HepG2 (cell line): ENCODE measurements around the gene ATP11A. TPM values are rescaled to one million over a fixed set of nuclear protein-coding genes. Genes with fewer than 3 reads are reported as not detected.

Source experiments
- CREB1 ChIP-seq, 2 experiments: fragments of 450-650 bp in 1 of 2; IDR thresholded peaks; 2 replicates each; pipeline ENCODE4 v1.6.1; 2016 to 2017; ENCODE audit warnings: control low read depth in 1 of 2, mild to moderate bottlenecking in 1 of 2, missing compliant biosample characterization in 1 of 2, missing genetic modification characterization in 1 of 2
- CREB3 ChIP-seq: sonication (generic); formaldehyde crosslinking; IDR thresholded peaks from 2 replicates; pipeline ENCODE4 v1.5.0; 2020; ENCODE audit warnings: missing genetic modification reagents
- ELF4 ChIP-seq: sonication (generic); formaldehyde crosslinking; IDR thresholded peaks from 2 replicates; pipeline ENCODE4 v1.5.0; 2020; ENCODE audit warnings: missing genetic modification reagents, mild to moderate bottlenecking, moderate library complexity, borderline replicate concordance
- FOXC1 ChIP-seq: sonication (generic); formaldehyde crosslinking; IDR thresholded peaks from 2 replicates; pipeline ENCODE4 v1.8.0; 2022; ENCODE audit warnings: mild to moderate bottlenecking, missing genetic modification reagents, borderline replicate concordance
- FOXM1 ChIP-seq: sonication (generic); formaldehyde crosslinking; IDR thresholded peaks from 2 replicates; pipeline ENCODE4 v1.5.0; 2020; ENCODE audit warnings: missing genetic modification reagents
- IRX3 ChIP-seq: sonication (generic); formaldehyde crosslinking; IDR thresholded peaks from 2 replicates; pipeline ENCODE4 v1.8.1; 2023; ENCODE audit warnings: mild to moderate bottlenecking, low read depth, missing genetic modification reagents, borderline replicate concordance
- PCBP2 ChIP-seq: fragments of 200-400 bp; formaldehyde crosslinking; optimal IDR thresholded peaks from 2 replicates; pipeline ENCODE3; 2018; ENCODE audit warnings: low read length, low read depth; ENCODE audit not compliant: poor library complexity, severe bottlenecking
- SKI ChIP-seq: fragments of 450-650 bp; IDR thresholded peaks from one replicate; pipeline ENCODE4 v1.6.1; 2018; ENCODE audit warnings: mild to moderate bottlenecking; ENCODE audit not compliant: partially characterized antibody
- SMARCE1 ChIP-seq: fragments of 450-650 bp; IDR thresholded peaks from 2 replicates; pipeline ENCODE4 v1.6.1; 2017; ENCODE audit warnings: borderline replicate concordance
- TAF15 ChIP-seq: fragments of 200-400 bp; formaldehyde crosslinking; IDR thresholded peaks from one replicate; pipeline ENCODE4 v1.6.1; 2018; ENCODE audit warnings: mild to moderate bottlenecking, low read depth, low read length; ENCODE audit not compliant: poor library complexity, severe bottlenecking
- THYN1 ChIP-seq: sonication (generic); formaldehyde crosslinking; IDR thresholded peaks from 2 replicates; pipeline ENCODE4 v1.8.1; 2023; ENCODE audit warnings: low read depth, mild to moderate bottlenecking, moderate library complexity, missing genetic modification reagents, borderline replicate concordance
- TRIM24 ChIP-seq: sonication (generic); formaldehyde crosslinking; IDR thresholded peaks from 2 replicates; pipeline ENCODE4 v1.8.0; 2022; ENCODE audit warnings: mild to moderate bottlenecking, missing genetic modification reagents
- ZNF451 ChIP-seq: sonication (generic); formaldehyde crosslinking; IDR thresholded peaks from 2 replicates; pipeline ENCODE4 v1.5.0; 2020; ENCODE audit warnings: mild to moderate bottlenecking, missing genetic modification reagents
- ZNF530 ChIP-seq: sonication (generic); formaldehyde crosslinking; IDR thresholded peaks from 2 replicates; pipeline ENCODE4 v1.5.0; 2020; ENCODE audit warnings: low read depth, mild to moderate bottlenecking, missing genetic modification reagents
- ZNF777 ChIP-seq: sonication (generic); formaldehyde crosslinking; IDR thresholded peaks from 2 replicates; pipeline ENCODE4 v1.4.0; 2020; ENCODE audit warnings: missing genetic modification reagents
- polyA plus RNA-seq, 8 experiments: library from polyadenylated mRNA; depleted of rRNA in 3 of 8; stranded (reverse) in 7 of 8; unstranded in 1 of 8; fragments of >200 nt; fragmentation: Illumina TruSeq in 4 of 8; extraction: Trizol in 4 of 8; gene quantifications; 2 replicates each; pipeline versions ENCODE4 v1.2.1 to v1.2.3, GENCODE V29; 2011 to 2016; ENCODE audit warnings: low read depth in 4 of 8, missing spikeins in 1 of 8, mixed read lengths in 1 of 8; ENCODE audit not compliant: insufficient read depth in 1 of 8
- total RNA-seq, 5 experiments: library from RNA; depleted of rRNA; stranded (reverse); fragments of >200 nt; fragmentation: Illumina TruSeq; extraction: Trizol; gene quantifications; 2 replicates each; pipeline ENCODE4 v1.2.3, GENCODE V29; 2016; ENCODE audit warnings: low read depth in 1 of 5
- TF ChIP-seq, protein P1 (sequence below): sonication (generic); formaldehyde crosslinking; conservative IDR thresholded peaks from 2 replicates; pipeline ENCODE4 v1.8.0; 2022; ENCODE audit warnings: low read depth, missing genetic modification reagents
- TF ChIP-seq, protein P2 (sequence below): sonication (generic); formaldehyde crosslinking; IDR thresholded peaks from 2 replicates; pipeline ENCODE4 v1.5.0; 2020; ENCODE audit warnings: mild to moderate bottlenecking, missing genetic modification reagents, borderline replicate concordance
- TF ChIP-seq, protein P3 (sequence below): sonication (generic); formaldehyde crosslinking; IDR thresholded peaks from 2 replicates; pipeline ENCODE4 v1.5.0; 2020; ENCODE audit warnings: missing genetic modification reagents
- TF ChIP-seq, protein P4 (sequence below): sonication (generic); formaldehyde crosslinking; IDR thresholded peaks from 2 replicates; pipeline ENCODE4 v1.5.1; 2020; ENCODE audit warnings: mild to moderate bottlenecking, moderate library complexity, missing genetic modification reagents

The ATP11A gene
- total and polyA plus RNA-seq, 2 of the 13 experiments (the other 11 are each of a cell fraction or from before 2014, with no cell fraction given): 18.4 to 20.1 TPM

DNA sequence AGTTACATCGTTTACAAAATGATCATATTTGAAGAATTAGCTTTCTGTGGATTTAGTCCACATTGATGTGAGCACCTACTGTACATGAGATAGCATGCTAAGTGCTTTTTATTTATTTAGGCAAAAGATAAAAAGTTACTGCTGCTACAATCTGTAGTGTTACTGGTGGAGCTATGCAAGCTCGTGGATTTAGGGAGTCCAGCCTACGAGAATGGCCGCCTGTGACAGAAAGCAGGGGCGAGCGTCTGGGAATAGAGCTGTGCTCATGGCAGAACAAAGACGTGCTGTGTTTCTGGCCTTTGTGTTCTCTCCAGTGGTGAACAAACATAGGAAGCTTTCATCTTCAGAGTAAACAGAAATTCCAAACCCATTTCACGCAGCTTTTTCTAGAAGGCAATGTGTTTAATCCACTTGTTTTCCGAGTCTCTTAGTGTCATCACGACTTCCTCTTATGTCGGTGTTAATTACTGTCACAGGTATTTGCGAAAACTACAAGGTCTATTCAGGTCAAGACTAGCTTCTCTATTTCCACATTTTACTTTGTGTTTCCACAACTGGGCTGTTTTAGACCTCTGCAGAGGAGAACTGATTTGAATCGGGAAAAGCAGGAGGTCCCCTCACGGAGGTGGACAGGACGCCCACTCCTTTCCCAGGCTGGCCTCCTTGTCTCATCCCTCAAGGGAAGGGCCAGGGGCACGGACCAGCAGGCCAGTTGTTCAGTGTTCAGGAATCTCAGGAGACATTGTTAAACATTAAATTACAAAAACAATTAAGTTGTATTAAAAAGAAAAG is 67.3 kb downstream of the ATP11A start (continued):
- TF ChIP-seq, protein P1, sequence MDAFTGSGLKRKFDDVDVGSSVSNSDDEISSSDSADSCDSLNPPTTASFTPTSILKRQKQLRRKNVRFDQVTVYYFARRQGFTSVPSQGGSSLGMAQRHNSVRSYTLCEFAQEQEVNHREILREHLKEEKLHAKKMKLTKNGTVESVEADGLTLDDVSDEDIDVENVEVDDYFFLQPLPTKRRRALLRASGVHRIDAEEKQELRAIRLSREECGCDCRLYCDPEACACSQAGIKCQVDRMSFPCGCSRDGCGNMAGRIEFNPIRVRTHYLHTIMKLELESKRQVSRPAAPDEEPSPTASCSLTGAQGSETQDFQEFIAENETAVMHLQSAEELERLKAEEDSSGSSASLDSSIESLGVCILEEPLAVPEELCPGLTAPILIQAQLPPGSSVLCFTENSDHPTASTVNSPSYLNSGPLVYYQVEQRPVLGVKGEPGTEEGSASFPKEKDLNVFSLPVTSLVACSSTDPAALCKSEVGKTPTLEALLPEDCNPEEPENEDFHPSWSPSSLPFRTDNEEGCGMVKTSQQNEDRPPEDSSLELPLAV (CRISPR knock-in tag): no peak
- TF ChIP-seq SMARCE1 (no peak), ZNF530 (CRISPR knock-in tag) (no peak), SKI (peak; percentile 82), CREB3 (no peak), FOXC1 (no peak), ELF4 (peak; percentile 69; the same call in 1 of the 2 replicates), FOXM1 (CRISPR knock-in tag) (no peak), THYN1 (no peak; the same call in 1 of the 2 replicates), TAF15 (no peak), IRX3 (CRISPR knock-in tag) (no peak), CREB1 (IDR thresholded peaks at IDR 0.05) (peak; percentile 42), CREB1 (CRISPR knock-in tag; IDR thresholded peaks at IDR 0.05) (peak; percentile 73), TRIM24 (no peak), ZNF777 (CRISPR knock-in tag) (no peak), PCBP2 (no peak), ZNF451 (CRISPR knock-in tag) (no peak)
- TF ChIP-seq, protein P2, sequence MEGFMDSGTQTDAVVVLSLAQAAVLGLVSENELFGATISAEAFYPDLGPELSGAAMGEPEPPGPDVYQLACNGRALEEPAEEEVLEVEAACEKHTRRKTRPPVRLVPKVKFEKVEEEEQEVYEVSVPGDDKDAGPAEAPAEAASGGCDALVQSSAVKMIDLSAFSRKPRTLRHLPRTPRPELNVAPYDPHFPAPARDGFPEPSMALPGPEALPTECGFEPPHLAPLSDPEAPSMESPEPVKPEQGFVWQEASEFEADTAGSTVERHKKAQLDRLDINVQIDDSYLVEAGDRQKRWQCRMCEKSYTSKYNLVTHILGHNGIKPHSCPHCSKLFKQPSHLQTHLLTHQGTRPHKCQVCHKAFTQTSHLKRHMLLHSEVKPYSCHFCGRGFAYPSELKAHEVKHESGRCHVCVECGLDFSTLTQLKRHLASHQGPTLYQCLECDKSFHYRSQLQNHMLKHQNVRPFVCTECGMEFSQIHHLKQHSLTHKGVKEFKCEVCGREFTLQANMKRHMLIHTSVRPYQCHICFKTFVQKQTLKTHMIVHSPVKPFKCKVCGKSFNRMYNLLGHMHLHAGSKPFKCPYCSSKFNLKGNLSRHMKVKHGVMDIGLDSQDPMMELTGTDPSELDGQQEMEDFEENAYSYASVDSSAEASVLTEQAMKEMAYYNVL (CRISPR knock-in tag): no peak
- TF ChIP-seq, protein P3, sequence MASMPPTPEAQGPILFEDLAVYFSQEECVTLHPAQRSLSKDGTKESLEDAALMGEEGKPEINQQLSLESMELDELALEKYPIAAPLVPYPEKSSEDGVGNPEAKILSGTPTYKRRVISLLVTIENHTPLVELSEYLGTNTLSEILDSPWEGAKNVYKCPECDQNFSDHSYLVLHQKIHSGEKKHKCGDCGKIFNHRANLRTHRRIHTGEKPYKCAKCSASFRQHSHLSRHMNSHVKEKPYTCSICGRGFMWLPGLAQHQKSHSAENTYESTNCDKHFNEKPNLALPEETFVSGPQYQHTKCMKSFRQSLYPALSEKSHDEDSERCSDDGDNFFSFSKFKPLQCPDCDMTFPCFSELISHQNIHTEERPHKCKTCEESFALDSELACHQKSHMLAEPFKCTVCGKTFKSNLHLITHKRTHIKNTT (CRISPR knock-in tag): no peak
- TF ChIP-seq, protein P4, sequence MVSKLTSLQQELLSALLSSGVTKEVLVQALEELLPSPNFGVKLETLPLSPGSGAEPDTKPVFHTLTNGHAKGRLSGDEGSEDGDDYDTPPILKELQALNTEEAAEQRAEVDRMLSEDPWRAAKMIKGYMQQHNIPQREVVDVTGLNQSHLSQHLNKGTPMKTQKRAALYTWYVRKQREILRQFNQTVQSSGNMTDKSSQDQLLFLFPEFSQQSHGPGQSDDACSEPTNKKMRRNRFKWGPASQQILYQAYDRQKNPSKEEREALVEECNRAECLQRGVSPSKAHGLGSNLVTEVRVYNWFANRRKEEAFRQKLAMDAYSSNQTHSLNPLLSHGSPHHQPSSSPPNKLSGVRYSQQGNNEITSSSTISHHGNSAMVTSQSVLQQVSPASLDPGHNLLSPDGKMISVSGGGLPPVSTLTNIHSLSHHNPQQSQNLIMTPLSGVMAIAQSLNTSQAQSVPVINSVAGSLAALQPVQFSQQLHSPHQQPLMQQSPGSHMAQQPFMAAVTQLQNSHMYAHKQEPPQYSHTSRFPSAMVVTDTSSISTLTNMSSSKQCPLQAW (CRISPR knock-in tag): 0 out of 2 replicates have a peak, but pooled peaks have one; percentile 48
